ENCODE data around the gene ANKRD16.

GRCh38 chr10:5921746-5922145 lies 32.1 kb upstream of the ANKRD16 start:
- TF ChIP-seq ZNF12 (CRISPR knock-in tag; IDR thresholded peaks at IDR 0.05) (no peak), CTCF (CRISPR knock-in tag; IDR thresholded peaks at IDR 0.05) (no peak), CENPT (CRISPR knock-in tag; IDR thresholded peaks at IDR 0.05; ENCODE audit: low read depth) (no peak), MYC (CRISPR knock-in tag; IDR thresholded peaks at IDR 0.05; ENCODE audit: borderline replicate concordance) (no peak), ZBTB38 (CRISPR knock-in tag; IDR thresholded peaks at IDR 0.05) (no peak), SNAPC2 (CRISPR knock-in tag; IDR thresholded peaks at IDR 0.05) (no peak), RERE (CRISPR knock-in tag; IDR thresholded peaks at IDR 0.05; ENCODE audit: low read depth) (no peak), POLR2AphosphoS5 (IDR thresholded peaks at IDR 0.05; ENCODE audit: low read depth, low read length) (no peak), POLR2A (IDR thresholded peaks at IDR 0.05; ENCODE audit: insufficient read depth in 1 of 2, low read depth in 2 of 2, low read length in 2 of 2) (no peak), BRCA1 (CRISPR knock-in tag; IDR thresholded peaks at IDR 0.05) (no peak), MED13 (CRISPR knock-in tag; IDR thresholded peaks at IDR 0.05) (no peak)
